GM21390 (cell line): ENCODE measurements around the gene CDC37.
"Not testable (repeated sequence)": the region's sequence is repeated elsewhere in the genome, so short reads cannot be mapped to it uniquely, and the experiment has no call there.

Source experiments
- ATAC-seq: cut with Tn5 transposase; IDR thresholded peaks from one replicate; pipeline ENCODE4 v1.9.1; 2021; ENCODE audit not compliant: unreplicated experiment

CDC37 gene

DNA sequence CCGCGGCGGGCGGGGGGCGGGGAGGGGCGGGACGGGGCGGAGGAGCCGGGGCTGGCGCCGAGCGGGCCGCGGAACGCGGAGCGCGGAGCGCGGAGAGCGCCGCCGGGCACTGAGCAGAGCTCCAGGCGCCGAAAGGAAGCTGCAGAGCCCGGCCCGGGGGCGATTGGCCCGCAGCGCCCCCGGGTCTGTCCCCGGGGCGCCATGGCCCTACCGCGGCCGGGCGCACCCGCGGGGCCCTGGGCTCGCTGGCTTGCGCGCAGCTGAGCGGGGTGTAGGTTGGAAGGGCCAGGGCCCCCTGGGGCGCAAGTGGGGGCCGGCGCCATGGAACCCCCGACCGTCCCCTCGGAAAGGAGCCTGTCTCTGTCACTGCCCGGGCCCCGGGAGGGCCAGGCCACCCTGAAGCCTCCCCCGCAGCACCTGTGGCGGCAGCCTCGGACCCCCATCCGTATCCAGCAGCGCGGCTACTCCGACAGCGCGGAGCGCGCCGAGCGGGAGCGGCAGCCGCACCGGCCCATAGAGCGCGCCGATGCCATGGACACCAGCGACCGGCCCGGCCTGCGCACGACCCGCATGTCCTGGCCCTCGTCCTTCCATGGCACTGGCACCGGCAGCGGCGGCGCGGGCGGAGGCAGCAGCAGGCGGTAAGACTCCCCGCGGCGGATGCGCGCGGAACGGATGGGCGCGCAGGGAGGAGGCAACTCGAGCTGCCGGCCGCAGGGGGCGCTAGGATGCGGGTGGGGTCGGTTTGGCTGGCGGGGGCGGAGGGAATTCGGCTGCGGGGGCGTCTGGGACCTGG is 17.3 kb upstream of the CDC37 start, which contains the start of gene PDE4A:
TSS of gene PDE4A (plus strand) at position 95 of the 796 bp plus-strand sequence. CDS start at position 322, 227 bp downstream.
- ATAC-seq, result no peak

DNA sequence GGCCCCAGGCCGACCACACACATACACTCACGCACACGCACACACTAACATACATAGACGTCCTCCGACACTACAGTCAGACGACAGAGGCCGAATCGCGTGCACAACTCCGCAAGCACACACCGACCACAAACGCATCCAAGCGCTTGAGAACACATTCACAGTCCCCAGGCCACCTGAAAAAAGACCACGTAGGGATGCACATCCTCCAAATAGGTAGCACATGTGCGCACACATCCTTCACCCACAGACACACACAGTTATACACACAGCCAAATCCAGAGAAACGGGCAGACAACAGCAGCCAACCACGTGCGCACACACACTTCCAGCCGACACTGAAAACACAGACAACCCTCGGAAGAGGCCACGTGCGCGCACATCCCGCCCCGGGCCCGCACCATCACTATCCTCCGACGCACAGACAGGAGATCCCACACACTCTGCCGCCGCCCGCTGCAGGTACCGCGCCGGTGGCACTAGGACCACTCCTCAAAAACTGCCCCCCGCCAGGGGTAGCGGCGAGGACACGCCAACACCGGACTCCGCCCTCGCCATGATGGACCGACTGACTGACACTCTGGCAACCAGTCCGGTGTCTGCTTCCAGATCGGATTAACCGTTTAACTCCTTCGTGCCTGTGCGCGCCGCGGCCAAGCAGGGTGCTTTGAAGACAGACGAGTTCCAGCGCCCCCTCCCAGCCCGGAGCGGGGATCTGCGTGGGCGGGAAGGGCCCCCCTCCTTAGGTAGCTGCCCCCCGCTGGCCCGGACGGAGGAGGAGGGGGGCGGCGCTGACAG is 16.5 kb upstream of the CDC37 start:
- no peak for ATAC-seq

DNA sequence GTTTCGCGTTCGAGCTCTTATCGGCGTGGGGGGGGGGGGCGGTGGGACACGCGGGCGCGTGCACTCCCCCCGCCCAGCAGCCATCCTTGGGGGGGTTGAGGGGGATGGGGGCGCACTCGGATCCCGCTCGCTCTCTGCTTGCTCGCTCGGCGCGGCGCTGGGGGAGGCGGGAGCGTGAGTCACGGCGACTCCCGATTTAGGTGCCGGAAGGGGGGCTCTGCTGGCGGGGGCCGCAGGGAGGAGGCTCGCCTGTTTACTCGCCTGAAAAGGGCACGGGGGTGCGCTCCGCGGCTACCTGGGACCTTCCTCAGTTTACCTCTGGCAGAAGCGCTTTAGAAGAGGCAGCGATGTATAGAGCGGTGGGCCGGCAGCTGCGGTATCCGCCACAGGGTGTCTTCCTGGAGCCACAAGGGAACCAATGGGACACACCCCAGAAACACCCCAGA is 15.9 kb upstream of the CDC37 start:
- ATAC-seq, result no peak

DNA sequence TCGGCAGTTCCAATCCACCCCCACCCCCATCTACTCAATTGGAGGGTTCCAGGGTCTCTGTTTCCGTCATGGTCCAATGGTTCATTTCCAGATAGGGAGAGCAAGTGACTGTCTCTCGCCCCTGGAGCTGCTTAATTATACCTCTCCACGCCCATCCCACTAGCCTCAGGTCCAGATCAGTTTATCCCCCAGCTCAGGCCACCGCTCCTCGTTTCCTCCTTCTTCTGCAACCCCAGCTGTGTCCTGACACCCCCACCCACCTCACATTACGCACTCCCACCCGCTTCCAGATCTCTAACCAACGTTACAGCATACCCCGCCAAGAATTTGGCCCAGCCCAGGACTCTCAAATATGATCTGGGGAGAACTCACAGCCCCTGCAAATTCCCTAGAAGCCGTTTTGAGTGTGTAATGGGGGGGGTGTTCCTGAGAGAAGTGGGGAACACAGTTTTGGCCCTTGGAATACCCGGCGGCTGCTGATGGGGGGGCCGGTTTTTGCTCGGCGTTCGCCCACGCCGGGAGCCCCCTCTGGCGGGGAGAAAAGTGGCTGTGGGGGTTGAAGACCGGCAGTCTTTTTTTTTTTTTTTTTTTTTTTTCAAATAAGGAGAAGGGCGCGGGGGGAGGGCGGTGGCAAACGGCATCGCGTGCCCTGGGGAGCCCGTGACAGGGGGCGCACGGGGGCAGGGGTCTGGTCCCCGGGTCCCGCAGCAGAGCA is 15.3 kb upstream of the CDC37 start:
- ATAC-seq, result no peak

DNA sequence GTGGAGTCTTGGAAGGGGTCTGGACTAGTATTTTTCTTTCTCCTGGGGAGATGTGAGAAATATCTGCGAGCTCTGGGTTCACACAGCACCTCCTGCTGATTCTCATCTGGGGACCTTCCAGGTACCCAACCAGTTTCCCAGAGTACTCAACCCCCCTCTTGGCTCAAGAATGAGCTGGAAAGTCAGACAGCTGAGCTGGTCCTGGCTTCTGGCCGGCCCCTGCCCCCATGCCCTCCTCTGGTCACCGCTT is 14.8 kb upstream of the CDC37 start:
- no peak for ATAC-seq

DNA sequence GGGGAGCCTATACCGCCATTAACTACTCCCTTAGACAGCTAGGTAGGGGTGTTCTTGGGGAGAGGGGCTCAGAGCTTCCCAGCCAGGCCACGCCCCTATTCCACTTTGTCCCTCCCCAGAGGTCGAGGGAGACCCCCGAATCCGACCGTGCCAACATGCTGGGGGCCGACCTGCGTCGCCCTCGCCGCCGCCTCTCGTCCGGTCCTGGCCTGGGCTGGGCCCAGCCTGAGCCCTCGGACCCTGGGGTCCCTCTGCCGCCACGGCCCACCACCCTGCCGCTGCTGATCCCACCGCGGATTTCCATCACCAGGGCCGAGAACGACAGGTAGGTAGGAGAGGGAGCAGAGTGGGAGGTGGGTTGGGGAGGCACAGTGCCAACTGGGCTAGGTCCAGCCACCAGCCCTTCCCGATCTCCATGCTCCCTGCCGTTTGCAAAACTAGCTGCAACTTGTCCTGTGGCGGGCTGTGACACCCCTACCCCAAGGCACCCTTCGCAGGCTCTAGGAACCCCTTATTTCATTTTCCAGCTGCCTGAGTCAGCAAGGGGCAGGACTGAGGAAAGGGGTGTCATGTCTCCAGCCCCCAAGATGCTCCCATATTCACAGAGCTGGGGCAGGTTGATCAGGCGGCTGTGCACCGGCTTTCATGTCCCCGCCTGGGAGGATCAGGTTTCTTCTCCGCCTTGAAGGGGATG is 14.3 kb upstream of the CDC37 start:
- no peak for ATAC-seq

DNA sequence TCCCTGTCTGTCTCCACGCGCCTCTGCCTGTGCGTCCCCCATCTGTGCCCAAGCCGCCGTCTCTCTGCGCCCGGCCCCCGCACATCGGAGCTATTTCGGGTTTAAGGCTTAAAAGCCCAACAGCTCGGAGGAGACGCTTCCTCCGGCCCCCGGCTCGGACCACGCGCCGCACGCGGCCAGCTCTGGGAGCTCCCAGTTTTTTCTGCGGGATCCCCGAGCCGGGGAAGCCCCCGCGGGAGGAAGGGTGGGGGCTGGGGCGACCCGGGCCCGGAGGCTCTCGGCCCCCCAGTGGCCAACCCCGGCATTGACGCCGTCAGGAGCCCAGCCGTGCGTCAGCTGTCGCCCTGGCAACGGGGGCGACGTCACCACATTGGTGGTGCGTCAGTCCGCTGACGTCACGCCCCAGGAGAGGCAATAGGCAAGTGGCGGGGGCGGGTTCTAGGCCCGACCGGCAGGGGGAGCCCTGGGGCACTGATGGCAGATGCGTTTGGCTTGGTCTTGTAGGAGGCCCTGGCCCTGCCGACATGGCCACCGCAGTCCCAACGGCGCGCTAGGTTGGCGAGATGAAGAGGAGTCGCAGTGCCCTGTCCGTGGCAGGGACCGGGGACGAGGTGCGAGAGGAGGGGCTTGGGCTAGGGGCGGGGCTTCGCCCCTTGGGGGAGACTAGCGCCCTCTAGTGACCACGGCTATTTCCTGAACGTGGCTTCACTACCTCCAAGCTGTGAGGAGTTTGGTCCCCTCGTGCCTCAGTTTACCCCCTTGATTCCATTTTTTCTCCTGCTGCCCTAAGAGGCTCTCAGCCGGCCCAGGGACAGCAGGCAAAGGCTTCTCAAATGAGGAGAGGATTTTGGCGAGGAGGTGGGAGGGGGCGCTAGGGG is 13.3 kb upstream of the CDC37 start:
- peak; percentile 56 for ATAC-seq

DNA sequence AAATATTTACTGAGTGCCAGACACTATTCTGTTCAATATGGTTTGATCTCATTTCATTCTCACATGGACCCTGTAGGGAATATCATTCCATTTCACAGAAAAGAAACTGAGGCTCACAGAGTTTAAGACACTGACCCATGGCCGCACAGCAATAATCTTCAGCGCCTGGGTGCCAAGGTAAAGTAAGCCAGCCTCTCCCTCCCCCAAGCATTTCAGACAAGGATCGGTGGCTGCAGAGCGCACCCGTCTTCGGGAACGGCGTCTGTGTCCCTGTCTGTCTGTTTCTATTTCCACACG is 12.7 kb upstream of the CDC37 start:
- ATAC-seq, result no peak

DNA sequence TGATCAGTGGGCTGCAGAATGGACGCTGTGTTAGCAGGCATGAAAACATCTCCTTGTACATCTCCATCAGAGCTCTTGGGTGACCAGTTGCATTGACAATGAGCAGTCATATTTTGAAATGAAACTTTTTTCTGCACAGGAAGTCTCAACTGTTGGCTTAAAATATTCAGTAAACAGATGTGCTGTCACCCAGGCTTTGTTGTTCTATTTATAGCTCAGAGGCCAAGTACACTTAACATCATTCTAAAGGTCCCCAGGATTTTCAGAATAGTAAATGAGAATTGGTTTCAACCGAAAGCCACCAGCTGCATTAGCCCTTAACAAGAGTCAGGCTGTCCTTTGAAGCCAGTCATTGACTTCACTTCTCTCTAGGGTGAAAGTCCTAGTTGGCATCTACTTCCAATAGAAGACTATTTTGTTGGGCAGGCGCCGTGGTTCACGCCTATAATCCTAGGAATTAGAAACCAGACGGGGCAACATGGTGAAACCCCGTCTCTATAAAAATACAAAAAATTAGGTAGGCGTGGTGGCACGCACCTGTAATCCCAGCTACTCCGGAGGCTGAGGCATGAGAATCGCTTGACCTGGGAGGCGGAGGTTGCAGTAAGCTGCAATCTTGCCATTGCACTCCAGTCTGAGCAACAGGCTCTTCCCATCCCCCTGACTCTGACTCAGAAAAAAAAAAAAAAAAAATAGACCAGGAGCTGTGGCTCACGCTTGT is 9.1 kb upstream of the CDC37 start:
- peak; percentile 52 for ATAC-seq

DNA sequence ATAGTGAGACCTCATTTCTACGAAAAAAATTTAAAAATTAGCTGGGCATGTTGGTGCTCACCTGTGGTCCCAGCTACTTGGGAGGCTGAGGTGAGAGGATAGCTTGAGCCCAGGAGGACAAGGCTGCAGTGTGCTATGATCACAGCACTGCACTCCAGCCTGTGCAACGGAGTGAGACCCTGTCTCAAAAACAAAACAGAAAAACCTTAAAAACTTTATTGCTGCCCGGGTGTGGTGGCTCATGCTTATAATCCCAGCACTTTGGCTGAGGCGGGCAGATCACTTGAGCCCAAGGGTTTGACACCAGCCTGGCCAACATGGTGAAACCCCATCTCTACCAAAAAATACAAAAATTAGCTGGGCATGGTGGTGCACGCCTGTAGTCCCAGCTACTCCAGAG is 7.9 kb upstream of the CDC37 start:
- ATAC-seq, result not testable (repeated sequence)

DNA sequence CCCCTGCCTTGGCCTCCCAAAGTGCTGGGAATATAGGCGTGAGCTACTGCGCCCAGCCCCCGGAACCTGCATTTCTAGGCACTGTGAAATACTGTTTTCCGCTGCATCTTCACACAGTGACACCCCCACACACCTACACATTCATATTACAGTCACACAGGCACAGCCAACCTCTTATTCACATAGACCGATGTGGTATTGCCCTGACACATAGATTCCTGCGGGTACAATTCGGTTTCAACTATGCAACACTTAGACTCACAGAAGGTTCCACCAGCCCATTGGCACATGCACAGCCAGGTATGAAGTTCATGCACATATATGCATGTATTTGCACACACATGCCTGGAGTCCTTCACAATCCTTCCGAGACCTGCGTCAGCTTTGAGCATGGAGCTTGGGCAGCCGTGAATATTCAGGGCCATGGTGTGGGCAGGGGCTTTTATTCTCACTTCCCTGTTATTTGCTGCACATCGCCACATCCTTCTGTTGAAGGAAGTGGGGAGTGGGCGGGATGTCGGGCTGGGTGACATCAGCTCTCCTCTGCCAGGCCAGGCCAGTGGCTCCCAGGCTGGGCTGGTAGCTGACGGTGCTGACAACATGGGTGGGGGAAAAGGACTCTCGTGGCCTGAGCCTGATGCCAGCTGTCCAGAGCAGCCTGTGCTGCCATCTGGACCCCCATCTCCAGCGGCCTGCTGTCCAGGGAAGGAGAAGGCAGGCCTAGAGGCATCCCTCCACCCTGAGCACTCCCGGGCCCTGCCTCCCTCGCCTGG is 5.4 kb upstream of the CDC37 start:
- ATAC-seq, result no peak

DNA sequence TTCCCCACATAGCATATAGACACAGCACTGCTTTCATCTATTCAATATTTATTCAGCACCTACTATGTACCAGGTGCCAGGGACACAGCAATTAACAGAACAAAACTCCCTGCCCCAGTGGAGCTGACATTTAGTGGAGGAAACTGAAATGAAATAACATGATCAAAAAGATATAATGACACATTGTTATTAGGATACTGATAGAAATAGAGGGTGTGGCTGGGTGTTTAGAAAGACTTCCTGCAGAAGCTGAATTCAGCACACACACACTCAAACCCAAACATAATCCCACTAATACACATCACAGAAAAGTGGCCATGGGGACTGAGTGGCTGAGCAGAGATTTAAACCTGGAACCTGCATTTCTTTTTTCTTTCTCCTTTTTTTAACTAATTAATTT is 3.8 kb upstream of the CDC37 start:
- ATAC-seq, result no peak

DNA sequence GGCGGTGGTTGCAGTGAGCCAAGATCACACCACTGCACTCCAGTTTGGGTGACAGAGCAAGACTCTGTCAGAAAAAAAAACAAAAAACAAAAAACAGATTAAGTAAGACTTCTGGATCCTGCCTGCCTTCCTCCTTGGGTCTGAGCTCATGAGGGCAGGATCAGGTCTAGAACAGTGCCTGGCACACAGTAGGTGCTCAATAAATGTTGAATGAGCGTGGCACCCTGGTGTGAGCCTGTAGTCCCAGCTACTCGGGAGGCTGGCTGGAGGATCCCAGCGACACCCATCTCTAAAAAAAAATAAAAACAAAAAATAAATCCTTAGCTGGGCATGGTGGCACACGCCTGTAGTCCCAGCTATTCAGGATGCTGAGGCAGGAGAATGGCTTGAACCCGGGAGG is 2.8 kb upstream of the CDC37 start:
- ATAC-seq, result no peak

DNA sequence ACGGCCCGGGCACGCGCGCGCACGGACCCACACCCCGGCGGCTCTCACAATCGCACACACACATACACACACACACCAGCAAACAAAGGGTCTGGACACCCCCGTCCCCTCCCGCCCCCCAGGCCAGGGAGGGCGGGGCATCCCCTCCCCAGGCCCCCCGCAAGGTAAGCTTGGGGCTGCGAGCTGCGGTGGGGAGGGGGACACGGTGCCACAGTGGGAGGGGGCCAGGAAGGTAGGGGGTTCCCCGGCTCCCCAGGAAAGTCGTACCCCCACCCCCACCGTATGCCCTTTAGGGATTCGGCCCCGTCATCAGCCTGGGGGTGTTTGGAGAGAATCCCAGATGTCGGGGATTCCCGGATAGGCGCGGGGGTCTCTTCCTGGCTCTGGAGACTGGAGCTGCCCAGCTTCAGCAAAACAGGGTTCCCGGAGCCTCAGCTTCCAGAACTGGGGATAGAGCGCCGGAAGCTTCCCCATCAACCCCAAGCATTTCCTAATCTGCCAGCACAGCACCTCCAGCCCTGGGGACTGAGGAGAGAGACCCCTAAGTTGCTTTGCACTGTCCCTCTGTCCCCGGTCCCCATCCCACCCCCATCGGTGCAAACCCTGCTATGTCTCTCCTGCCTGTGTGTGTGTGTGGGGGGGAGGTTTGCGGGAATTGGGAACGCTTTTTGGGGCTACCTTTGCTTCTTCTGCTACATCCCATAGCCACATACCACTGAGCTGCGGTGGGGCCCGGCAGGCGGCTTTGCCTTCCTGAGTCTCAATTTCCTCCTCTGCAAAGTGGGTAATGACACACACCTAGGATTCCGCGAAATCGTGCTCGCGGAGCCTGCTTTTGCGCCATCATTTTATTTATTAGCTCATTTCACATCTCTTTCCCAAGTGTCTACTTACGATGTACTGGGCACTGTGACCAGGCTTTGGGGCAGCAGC is 1.8 kb upstream of the CDC37 start:
- no peak for ATAC-seq

DNA sequence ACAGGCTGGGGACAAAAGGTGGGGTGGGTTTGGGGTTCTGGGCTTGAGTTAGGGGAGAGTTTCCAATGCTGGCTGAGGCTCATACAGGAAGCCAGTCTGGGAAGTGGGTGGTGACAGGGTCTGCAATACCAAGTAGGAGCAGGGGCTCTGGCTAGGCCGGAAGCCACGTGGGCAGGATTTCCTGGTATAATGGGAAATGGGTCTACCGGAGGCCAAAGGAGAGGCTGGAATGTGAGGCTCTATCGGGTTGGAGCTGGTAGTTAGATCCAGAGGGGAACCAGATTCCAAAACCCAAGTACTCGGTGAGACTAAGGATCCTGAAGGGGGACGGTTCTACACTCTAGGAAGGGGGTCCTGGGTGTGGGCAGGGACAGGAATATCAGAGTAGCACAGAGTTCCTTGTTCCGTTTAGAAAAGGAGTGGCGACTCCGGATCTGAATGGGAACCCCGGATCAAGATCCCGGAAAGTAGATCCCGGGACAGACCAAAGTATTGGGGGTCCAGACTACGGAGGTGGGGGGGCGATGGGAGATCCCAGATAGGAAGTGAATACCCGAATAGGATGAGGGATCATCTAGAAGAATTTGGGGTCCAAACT is 802 bp downstream of the CDC37 start:
- ATAC-seq, result no peak

DNA sequence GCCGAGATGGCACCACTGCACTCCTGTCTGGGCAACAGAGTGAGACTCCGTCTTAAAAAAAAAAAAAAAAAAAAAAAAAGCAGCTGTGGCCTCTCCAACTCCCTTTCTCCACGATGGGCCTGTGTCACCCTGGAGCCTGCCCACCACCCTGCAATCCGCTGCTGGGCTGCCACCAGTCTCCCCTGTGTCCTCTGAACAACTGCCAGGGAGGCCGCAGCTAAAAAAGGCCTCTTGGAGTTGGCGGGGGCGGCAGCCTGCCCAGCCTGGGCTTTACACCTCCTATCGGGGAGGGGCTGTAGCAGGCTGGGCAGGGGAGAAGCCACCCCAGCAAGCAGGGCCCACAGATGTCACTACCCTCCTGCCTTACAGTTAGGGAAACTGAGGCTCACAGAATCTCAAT is 3.5 kb downstream of the CDC37 start:
- no peak for ATAC-seq

DNA sequence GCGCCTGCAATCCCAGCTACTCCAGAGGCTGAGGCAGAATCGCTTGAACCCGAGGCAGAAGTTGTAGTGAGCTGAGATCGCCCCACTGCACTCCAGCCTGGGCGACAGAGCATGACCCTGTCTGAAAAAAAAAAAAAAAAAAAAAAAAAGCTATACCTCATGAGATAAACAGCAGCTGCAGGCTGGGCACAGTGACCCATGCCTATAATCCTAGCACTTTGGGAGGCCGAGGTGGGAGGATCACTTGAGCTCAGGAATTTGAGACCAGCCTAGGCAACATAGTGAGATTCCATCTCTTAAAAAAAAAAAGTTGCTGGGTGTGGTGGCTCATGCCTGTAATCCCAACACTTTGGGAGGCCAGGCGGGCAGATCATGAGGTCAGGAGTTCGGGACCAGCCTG is 4.0 kb downstream of the CDC37 start:
- not testable (repeated sequence) for ATAC-seq

DNA sequence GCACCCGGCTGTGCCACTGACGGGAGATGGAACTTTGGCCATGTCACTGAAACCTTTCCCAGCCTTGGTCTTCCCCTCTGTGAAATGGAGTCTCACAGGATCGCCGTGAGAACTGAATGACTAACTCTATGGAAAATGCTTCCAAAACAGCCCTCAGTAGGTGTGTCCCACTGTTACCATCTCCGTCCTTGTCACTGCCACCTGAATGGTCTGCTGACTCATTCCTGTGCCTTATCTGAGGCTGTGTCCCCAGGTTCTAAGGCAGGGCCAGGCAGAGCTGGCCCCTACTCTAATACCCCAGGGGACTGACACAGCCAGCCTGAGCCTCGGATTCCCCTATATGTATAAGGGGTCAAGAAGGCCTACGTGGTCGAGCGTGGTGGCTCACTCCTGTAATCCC is 4.5 kb downstream of the CDC37 start:
- ATAC-seq, result no peak
